Measurements from ENCODE around the gene KNSTRN.

DNA sequence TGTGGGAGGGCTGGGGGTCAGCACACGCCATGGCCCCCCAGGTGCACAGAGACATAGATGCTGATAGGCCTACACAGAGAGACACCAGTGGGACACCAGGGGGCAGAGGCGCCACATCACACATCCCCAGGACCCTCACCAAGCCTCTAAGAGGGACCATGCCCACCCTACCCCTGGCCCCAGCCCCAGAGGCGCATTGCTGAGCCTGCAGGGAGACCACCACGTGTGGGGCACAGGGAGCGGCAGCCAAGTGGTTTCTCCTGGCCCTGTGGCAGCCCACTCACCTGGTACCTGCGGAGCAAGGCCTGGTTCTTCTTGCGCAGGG lies 42.9 kb upstream of the KNSTRN start:
- TF ChIP-seq POLR2A (IDR thresholded peaks at IDR 0.05; ENCODE audit: low read depth, low read length) (no peak), TAF1 (IDR thresholded peaks at IDR 0.05; ENCODE audit: low read depth, low read length) (no peak), POLR2AphosphoS5 (IDR thresholded peaks at IDR 0.05; ENCODE audit: low read depth, low read length) (no peak), PAX5 (IDR thresholded peaks at IDR 0.05; ENCODE audit: insufficient read depth, low read length, severe bottlenecking) (no peak), SPI1 (IDR thresholded peaks at IDR 0.05; ENCODE audit: low read depth, low read length) (no peak), POU2F2 (IDR thresholded peaks at IDR 0.05; ENCODE audit: low read depth, low read length) (no peak)
